ENCODE results near the gene TSPAN18.

GRCh38 chr11:44767421-44767820 is 40.7 kb downstream of the TSPAN18 start:
- TF ChIP-seq CTCF (IDR thresholded peaks at IDR 0.05 in 2 of 3, conservative IDR thresholded peaks at IDR 0.05 in 1 of 3; ENCODE audit: borderline replicate concordance in 1 of 3, insufficient read depth in 1 of 3, low read depth in 2 of 3, low read length in 2 of 3): no peak
- no peak for TF ChIP-seq REST (IDR thresholded peaks at IDR 0.05; ENCODE audit: low read depth)
- TF ChIP-seq MAX (IDR thresholded peaks at IDR 0.05): no peak
- TF ChIP-seq POLR2AphosphoS5 (IDR thresholded peaks at IDR 0.05; ENCODE audit: low read depth, low read length): no peak
- no peak for TF ChIP-seq EGR1 (IDR thresholded peaks at IDR 0.05; ENCODE audit: low read depth)
- no peak for TF ChIP-seq POLR2A (IDR thresholded peaks at IDR 0.05; ENCODE audit: borderline replicate concordance, extremely low read depth, insufficient read depth, insufficient read length)
- no peak for TF ChIP-seq EZH2 (IDR thresholded peaks at IDR 0.05)
- TF ChIP-seq SP1 (IDR thresholded peaks at IDR 0.05; ENCODE audit: low read depth): no peak
- no peak for TF ChIP-seq ELF1 (IDR thresholded peaks at IDR 0.05; ENCODE audit: borderline replicate concordance, low read depth)
- no peak for TF ChIP-seq ZBTB33 (IDR thresholded peaks at IDR 0.05; ENCODE audit: extremely low read depth, insufficient replicate concordance, low read length)
- no peak for TF ChIP-seq ZFX (IDR thresholded peaks at IDR 0.05)

All from HCT116 (cell line).